ENCODE measurements around the gene CD209.

DNA sequence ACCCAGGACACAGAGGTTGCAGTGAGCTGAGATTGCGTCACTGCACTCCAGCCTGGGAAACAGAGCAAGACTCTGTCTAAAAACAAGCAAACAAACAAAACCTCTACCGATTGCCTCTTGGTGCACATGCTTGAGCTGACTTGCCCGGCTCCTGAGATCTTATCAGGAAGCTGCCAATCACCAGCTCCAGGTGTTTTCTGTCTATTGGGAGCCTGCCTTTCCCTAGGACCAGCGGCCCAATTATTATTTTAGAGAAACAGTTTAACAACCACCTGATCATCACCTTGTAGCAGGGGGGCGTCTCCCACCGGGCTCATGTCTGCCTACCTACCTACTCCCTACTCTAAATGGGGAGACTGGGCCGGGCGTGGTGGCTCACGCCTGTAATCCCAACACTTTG, 26.5 kb upstream of the CD209 start:
- TF ChIP-seq, protein P1, sequence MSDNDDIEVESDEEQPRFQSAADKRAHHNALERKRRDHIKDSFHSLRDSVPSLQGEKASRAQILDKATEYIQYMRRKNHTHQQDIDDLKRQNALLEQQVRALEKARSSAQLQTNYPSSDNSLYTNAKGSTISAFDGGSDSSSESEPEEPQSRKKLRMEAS (IDR thresholded peaks at IDR 0.05; ENCODE audit: insufficient read depth, insufficient read length) = no peak
- TF ChIP-seq, protein P2, sequence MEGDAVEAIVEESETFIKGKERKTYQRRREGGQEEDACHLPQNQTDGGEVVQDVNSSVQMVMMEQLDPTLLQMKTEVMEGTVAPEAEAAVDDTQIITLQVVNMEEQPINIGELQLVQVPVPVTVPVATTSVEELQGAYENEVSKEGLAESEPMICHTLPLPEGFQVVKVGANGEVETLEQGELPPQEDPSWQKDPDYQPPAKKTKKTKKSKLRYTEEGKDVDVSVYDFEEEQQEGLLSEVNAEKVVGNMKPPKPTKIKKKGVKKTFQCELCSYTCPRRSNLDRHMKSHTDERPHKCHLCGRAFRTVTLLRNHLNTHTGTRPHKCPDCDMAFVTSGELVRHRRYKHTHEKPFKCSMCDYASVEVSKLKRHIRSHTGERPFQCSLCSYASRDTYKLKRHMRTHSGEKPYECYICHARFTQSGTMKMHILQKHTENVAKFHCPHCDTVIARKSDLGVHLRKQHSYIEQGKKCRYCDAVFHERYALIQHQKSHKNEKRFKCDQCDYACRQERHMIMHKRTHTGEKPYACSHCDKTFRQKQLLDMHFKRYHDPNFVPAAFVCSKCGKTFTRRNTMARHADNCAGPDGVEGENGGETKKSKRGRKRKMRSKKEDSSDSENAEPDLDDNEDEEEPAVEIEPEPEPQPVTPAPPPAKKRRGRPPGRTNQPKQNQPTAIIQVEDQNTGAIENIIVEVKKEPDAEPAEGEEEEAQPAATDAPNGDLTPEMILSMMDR (IDR thresholded peaks at IDR 0.05; ENCODE audit: extremely low read depth in 1 of 2, insufficient read depth in 1 of 2, low read depth in 1 of 2, low read length in 2 of 2) = no peak
- TF ChIP-seq POLR2A (IDR thresholded peaks at IDR 0.05; ENCODE audit: low read depth, low read length) (no peak), MYC (IDR thresholded peaks at IDR 0.05; ENCODE audit: low read depth, low read length) (no peak), FOS (IDR thresholded peaks at IDR 0.05; ENCODE audit: borderline replicate concordance, insufficient read depth, low read length) (no peak), EZH2 (IDR thresholded peaks at IDR 0.05; ENCODE audit: borderline replicate concordance, low read depth, low read length, severe bottlenecking) (no peak), JUN (IDR thresholded peaks at IDR 0.05; ENCODE audit: borderline replicate concordance, insufficient read depth, insufficient read length, low read depth) (no peak)

All from endothelial cell of umbilical vein (primary cell).